NCI-H2227 (cell line): ENCODE data around the gene OSCP1.

Experiments
- DNase-seq: peaks from one replicate; lab custom pipeline; 2025; ENCODE audit not compliant: unreplicated experiment; lab: John Stamatoyannopoulos, UW

The OSCP1 gene

GRCh38 chr1:36475341-36475740 lies 25.1 kb upstream of the OSCP1 start:
- DNase-seq: no peak

GRCh38 chr1:36472656-36473055 lies 22.4 kb upstream of the OSCP1 start:
- DNase-seq: no peak

GRCh38 chr1:36471830-36472641 lies 21.8 kb upstream of the OSCP1 start:
- no peak for DNase-seq

- no peak for DNase-seq
These were observed 18.9 kb upstream of the OSCP1 start for GRCh38 chr1:36469163-36469562.

DNA sequence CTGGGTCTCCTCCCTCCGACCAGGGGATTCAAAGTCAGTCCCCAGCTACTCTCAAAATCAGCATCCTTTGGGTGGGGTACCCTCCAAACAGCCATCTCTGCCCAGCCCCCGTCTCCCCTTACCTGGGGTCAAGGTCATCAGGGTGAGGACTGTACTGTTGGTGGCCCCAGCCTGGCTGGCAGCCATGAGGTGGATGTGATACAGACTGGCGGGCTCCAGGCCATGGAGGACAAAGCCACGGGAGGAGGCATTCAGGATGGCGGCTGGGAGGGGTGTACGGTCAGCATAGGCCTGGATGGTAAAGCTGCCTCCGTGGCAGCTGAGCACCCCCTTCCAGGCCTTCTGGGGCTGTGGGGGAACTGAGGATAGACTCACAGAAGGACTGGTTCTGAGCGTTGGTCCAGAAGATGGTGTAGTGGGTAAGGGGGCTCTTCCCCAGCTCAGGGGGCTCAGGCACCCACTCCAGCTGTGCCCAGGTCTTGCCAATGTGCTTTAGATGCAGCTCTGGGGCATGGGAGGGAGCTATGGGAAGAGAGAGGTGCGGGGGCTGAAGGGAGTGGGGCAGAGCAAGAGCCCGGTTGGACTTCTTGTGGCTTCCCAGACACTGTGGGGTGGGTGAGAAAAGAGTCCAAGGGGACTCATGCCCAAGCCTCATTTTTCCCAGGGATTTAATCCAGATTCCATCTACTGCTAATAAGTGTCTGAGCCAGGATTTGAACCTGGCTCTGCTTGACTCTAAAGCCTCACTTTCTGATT lies 17.6 kb upstream of the OSCP1 start:
- no peak for DNase-seq

DNA sequence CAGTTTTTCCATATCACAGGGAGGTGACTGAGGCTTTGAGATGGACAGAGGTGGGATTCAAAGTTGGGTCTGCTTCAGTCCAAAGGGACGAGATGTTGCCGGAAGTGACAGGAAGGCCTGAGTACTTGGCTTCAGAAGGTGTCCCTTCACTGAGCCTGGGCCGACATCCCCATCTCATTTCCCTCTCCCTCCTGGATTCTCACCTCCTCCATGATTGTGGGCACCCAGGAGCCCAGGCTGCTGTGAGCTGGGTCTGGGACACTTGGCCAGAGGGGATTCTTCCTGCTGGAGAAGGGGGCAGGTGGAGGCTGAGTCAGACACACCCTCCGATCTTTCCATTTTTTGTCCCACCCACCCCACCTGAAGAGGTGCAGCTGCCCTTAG lies 16.8 kb upstream of the OSCP1 start:
- DNase-seq: no peak

DNA sequence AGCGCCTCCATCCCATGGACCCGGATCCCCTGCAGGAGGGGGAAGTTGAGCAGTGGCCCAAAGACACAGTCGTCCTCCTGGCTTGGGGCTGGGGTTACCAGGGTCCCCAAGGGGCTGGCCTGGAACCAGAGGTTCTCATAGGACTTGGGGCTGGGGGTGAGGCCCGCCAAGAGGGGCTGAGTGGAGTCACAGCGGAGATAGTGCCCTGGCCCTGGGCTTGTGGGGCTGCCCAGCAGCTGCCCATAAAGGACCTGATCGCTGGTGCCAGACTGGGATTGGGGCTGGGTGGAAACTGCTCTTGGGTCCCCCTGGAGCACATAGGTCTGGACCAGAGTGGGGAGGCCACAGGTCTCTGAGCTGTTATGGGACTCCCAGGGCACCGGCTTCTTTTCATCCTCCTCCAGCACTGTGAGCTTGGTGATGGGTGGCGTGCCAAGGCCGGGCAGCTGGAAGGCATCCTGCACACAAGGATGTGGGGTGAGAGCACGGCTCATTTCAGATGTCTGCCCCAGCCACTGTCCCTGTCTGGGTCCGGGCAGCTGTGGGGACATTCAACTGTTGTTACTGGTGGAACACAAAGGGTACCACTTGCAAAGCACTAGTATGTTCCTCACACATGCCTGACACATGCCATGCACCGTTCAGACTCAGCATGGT lies 16.2 kb upstream of the OSCP1 start:
- DNase-seq: no peak

DNA sequence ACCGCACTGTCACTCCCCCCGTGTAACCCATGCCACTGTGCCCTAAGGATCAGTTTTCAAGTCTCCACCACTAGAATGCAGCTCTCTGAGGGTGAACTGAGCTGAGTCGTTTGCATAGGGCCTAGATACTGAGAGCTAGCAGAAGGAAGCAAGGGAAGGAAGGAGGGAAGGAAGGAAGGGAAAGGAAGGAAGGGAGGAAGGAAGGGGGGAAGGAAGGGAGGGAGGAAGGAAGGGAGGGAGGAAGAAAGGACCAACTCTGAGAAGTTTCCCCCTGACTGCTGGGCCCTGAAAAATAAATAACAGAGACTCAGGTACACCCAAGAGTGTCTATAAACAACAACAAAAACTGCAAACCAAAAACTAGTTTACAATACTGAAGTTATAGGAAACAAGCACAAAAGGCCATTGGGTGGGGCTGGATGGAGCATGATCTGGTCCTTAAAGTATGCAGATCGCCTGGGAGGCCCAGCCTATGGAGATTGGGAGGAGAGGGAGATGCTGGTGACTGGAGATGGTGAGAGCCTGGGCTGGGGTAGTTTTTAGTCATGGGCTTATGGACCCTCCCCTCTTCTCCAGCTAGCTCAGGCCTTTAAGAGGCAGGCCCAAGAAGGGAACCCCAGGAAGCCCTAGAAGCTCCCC lies 15.6 kb upstream of the OSCP1 start:
- no peak for DNase-seq

GRCh38 chr1:36464605-36465393 lies 14.5 kb upstream of the OSCP1 start:
- peak; percentile 71 for DNase-seq

DNA sequence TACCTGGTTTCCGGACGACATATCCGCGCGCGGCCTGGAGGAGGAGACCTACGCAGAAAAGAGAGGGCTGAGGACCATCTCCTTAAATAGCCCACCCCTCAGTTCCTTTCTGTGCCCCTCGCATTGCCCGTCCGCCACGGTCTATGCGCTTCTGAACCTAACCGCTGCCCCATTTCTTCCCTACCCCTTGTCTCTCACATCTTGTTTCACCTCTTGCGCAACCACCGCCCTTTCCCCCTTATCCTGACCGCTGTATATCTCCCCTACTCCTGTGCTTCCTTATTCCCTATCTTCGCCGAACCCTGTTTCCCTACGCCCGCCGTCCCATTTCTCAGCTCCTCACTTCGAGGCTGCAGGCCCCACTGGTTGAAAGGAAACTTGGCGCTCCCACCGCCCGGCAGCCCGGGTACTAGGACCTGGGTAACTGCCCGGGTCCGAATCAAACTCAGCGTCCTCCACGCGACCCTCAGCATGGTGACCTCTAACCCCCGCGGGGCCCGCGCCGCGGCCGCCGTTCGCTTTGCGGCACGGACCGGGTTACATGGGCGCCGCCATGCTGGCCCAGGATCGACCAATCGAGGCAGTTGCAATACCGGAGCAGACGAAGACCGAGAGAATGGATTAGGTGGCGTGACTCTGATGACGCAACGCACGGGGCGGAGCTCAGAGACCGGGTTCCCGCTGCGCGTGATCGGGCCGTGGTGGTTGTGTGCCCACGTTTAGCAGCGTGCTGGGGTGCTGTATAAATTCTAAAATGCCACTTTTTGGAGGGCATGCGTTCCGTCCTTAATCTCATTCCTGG lies 13.8 kb upstream of the OSCP1 start, which contains the start of gene MRPS15:
Gene MRPS15, minus strand, starts transcription at position 582 of the 802 bp plus-strand sequence. Its CDS starts 109 bp downstream, at position 473.
- DNase-seq: peak; percentile 97

DNA sequence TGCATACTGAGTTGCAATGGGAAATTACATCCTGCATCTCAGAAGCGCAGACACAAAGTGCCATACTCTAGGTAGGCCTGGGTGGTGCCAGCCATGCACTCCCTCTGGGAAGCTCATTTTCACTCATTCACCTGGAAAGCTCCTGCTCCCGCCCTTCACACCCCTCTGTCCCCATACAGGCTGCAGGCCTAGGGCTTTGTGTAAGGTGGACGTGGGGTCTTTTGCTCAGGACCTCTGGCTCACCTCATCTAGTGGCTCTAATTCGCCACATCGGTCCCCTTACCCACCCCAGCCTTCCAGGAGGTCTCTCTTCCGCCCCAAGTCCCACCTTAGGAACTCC lies 13.2 kb upstream of the OSCP1 start:
- DNase-seq: no peak

GRCh38 chr1:36458910-36459309 lies 8.7 kb upstream of the OSCP1 start:
- no peak for DNase-seq

DNA sequence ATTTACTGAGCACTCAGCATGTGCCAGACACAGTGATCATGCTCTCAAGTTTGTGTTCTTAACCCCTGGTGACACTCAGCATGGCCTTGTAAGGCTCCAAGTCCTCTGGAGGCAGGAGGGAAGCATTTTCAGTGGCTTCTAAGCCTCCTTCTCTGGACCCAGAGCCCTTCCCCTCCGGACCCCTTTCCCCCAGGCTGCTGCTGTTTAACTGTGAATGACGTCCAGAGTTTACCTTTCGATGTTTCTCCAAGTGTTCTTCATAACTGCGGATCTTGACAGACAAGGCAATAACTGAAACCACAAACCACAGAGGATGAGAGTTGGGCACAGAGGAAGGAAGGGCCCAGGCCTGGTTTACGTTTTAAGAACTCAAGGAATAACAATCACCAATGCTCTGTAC lies 7.4 kb upstream of the OSCP1 start:
- no peak for DNase-seq

GRCh38 chr1:36456391-36456928 lies 6.2 kb upstream of the OSCP1 start:
- DNase-seq: no peak

DNA sequence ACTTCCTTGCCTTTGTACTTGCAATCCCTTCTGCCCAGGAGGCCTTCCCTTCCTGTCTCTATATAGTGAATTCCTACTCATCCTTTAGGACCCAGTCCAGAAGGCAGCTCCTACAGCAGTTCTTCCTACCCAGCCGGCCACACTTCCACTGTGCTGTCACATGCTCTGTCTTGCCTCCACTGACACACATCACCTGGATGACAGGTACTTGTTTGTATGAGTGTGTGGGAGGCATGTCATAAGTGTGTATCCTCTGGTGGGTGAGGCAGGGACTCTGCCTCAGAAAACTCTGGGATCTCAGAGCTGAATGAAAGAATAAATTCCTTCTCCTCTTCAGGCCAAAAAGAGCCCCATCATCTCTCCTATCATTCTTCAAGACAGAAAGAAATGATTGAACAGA lies 5.1 kb upstream of the OSCP1 start:
- DNase-seq: no peak

GRCh38 chr1:36453600-36454388 lies 3.5 kb upstream of the OSCP1 start:
- DNase-seq: no peak

GRCh38 chr1:36453051-36453450 lies 2.8 kb upstream of the OSCP1 start:
- no peak for DNase-seq

GRCh38 chr1:36450919-36451305 lies 661 bp upstream of the OSCP1 start:
- peak; percentile 43 for DNase-seq

- DNase-seq: no peak
These were observed 1.7 kb downstream of the OSCP1 start for GRCh38 chr1:36448530-36449056.
